GM23338 (cell line): ENCODE measurements around the gene PLCL1. TPM values are rescaled to one million over a fixed set of nuclear protein-coding genes. Genes with fewer than 3 reads are reported as not detected.

Source experiments
- ATAC-seq: fragments of 200-7000 bp; cut with Tn5 transposase; 3 replicates; pipeline ENCODE4 v1.9.1; 2020
- DNase-seq: peaks from one replicate; pipeline ENCODE4 v3.0.0-alpha.2; 2015; ENCODE audit warnings: low spot score
- H2AFZ ChIP-seq: fragments of 200-600 bp; sonication (generic); 2 replicates; pipeline ENCODE4 v1.8.0; 2016; ENCODE audit warnings: antibody characterized with exemption, mild to moderate bottlenecking, moderate library complexity
- H3F3A ChIP-seq: fragments of 200-600 bp; sonication (generic); replicated peaks from 2 replicates; pipeline ENCODE4 v1.8.0; 2017; ENCODE audit warnings: antibody characterized with exemption, mixed run types, low read depth
- H3K27ac ChIP-seq: fragments of 200-600 bp; sonication (generic); 2 replicates; pipeline ENCODE4 v1.6.1; 2016; ENCODE audit warnings: low read depth
- H3K27me3 ChIP-seq: fragments of 200-600 bp; sonication (generic); 2 replicates; pipeline ENCODE4 v1.8.0; 2016; ENCODE audit warnings: mild to moderate bottlenecking, mixed run types, moderate library complexity; ENCODE audit not compliant: insufficient read depth
- H3K36me3 ChIP-seq: fragments of 200-600 bp; sonication (generic); 2 replicates; pipeline ENCODE4 v1.8.0; 2016; ENCODE audit warnings: mild to moderate bottlenecking; ENCODE audit not compliant: insufficient read depth
- H3K4me1 ChIP-seq: fragments of 200-600 bp; sonication (generic); 2 replicates; pipeline ENCODE4 v1.8.0; 2016; ENCODE audit warnings: mild to moderate bottlenecking, moderate library complexity; ENCODE audit not compliant: insufficient read depth
- H3K4me2 ChIP-seq: fragments of 200-600 bp; sonication (generic); 2 replicates; pipeline ENCODE4 v1.7.1; 2017; ENCODE audit warnings: mixed run types
- H3K4me3 ChIP-seq: fragments of 200-600 bp; sonication (generic); 2 replicates; pipeline ENCODE4 v1.6.1; 2016; ENCODE audit warnings: mixed run types
- H3K79me2 ChIP-seq: fragments of 200-600 bp; sonication (generic); replicated peaks from 2 replicates; pipeline ENCODE4 v1.8.0; 2017; ENCODE audit warnings: mild to moderate bottlenecking; ENCODE audit not compliant: insufficient read depth
- H3K9me2 ChIP-seq: fragments of 200-600 bp; sonication (generic); 2 replicates; pipeline ENCODE4 v1.8.0; 2017; ENCODE audit not compliant: insufficient read depth
- H4K20me1 ChIP-seq: fragments of 200-600 bp; sonication (generic); replicated peaks from 2 replicates; pipeline ENCODE4 v1.8.0; 2017; ENCODE audit warnings: mild to moderate bottlenecking; ENCODE audit not compliant: insufficient read depth
- H3K27ac Mint-ChIP-seq: 2 replicates; pipeline ENCODE4 v1.8.0; 2020; ENCODE audit warnings: inconsistent platforms, mild to moderate bottlenecking, moderate library complexity, mixed read lengths
- H3K27me3 Mint-ChIP-seq: 3 replicates; pipeline ENCODE4 v1.8.0; 2022; ENCODE audit warnings: low read depth, mild to moderate bottlenecking, moderate library complexity, mixed read lengths, inconsistent platforms; ENCODE audit not compliant: insufficient read depth, poor library complexity
- H3K36me3 Mint-ChIP-seq: 3 replicates; pipeline ENCODE4 v1.8.0; 2021; ENCODE audit warnings: low read depth, mild to moderate bottlenecking, inconsistent platforms, moderate library complexity, mixed read lengths
- H3K4me1 Mint-ChIP-seq: 3 replicates; pipeline ENCODE4 v1.8.0; 2020; ENCODE audit warnings: mild to moderate bottlenecking, inconsistent platforms, mixed read lengths
- H3K4me3 Mint-ChIP-seq: 3 replicates; pipeline ENCODE4 v1.8.0; 2021; ENCODE audit warnings: moderate library complexity, mild to moderate bottlenecking, inconsistent platforms, mixed read lengths
- H3K9me3 Mint-ChIP-seq: 3 replicates; pipeline ENCODE4 v1.8.0; 2020; ENCODE audit warnings: moderate library complexity, mild to moderate bottlenecking, inconsistent platforms, mixed read lengths
- CREB1 ChIP-seq: fragments of 250-450 bp; sonication (Bioruptor Pico); IDR thresholded peaks from 2 replicates; pipeline ENCODE4 v1.5.0; 2020; ENCODE audit warnings: low read depth, mild to moderate bottlenecking, moderate library complexity
- ETS1 ChIP-seq: IDR thresholded peaks from 2 replicates; pipeline ENCODE4 v1.6.1; 2016; ENCODE audit warnings: antibody characterized with exemption
- EZH2 ChIP-seq: fragments of 200-600 bp; sonication (generic); IDR thresholded peaks from one replicate; pipeline ENCODE4 v1.8.0; 2017; ENCODE audit warnings: antibody characterized with exemption, mild to moderate bottlenecking, low read depth; ENCODE audit not compliant: unreplicated experiment
- EZH2phosphoT487 ChIP-seq: fragments of 200-600 bp; sonication (generic); IDR thresholded peaks from one replicate; pipeline ENCODE4 v1.8.1; 2018; ENCODE audit warnings: antibody characterized with exemption; ENCODE audit not compliant: unreplicated experiment
- JUNB ChIP-seq: IDR thresholded peaks from one replicate; pipeline ENCODE4 v1.6.1; 2016; ENCODE audit warnings: antibody characterized with exemption; ENCODE audit not compliant: unreplicated experiment
- NANOG ChIP-seq: IDR thresholded peaks from 2 replicates; pipeline ENCODE4 v1.6.1; 2016; ENCODE audit warnings: antibody characterized with exemption, borderline replicate concordance
- ZNF331 ChIP-seq: fragments of 250-450 bp; sonication (Bioruptor Pico); IDR thresholded peaks from 2 replicates; pipeline ENCODE4 v1.5.0; 2020; ENCODE audit warnings: low read depth, mild to moderate bottlenecking, moderate library complexity
- ZNF462 ChIP-seq: fragments of 250-450 bp; sonication (Bioruptor Pico); IDR thresholded peaks from 2 replicates; pipeline ENCODE4 v1.5.0; 2020; ENCODE audit warnings: mild to moderate bottlenecking, moderate library complexity
- polyA plus RNA-seq: library from polyadenylated mRNA; unstranded; fragments of >200 nt; fragmentation: Nextera tagmentation; extraction: Ambion mirVana; gene quantifications from 2 replicates; pipeline ENCODE4 v1.2.1, GENCODE V29; 2016
- total RNA-seq: library from RNA; depleted of rRNA; stranded (reverse); fragments of >200 nt; shearing (Covaris generic); gene quantifications from 2 replicates; pipeline ENCODE4 v1.2.3, GENCODE V29; 2014
- TF ChIP-seq, protein P1 (sequence below), 2 experiments: fragments of 200-600 bp in 1 of 2; sonication (generic) in 1 of 2; conservative IDR thresholded peaks; 2 replicates each; pipeline versions ENCODE4 v1.5.1 to v1.6.1; 2016 to 2017; ENCODE audit warnings: antibody characterized with exemption in 2 of 2, low read depth in 2 of 2, mild to moderate bottlenecking in 2 of 2, moderate library complexity in 1 of 2

PLCL1 gene
- total and polyA plus RNA-seq, 2 experiments from 2014 or later = not detected

- Histone ChIP-seq H3F3A (no peaks in the 10 kb centered on the region), H3K27me3 (no peaks in the 10 kb centered on the region), H3K9me2 (0 out of 2 replicates have a peak, but pooled peaks cover 3% of the 10 kb centered on the region), H3K4me3 (no peak overlapping the region), H3K79me2 (no peaks in the 10 kb centered on the region), H4K20me1 (no peaks in the 10 kb centered on the region), H2AFZ (no peak overlapping the region), H3K36me3 (no peaks in the 10 kb centered on the region), H3K4me2 (no peak overlapping the region), H3K4me1 (no peaks in the 10 kb centered on the region), H3K27ac (no peak overlapping the region)
- Mint-ChIP-seq H3K36me3 (no peaks in the 10 kb centered on the region), H3K27ac (no peak overlapping the region), H3K9me3 (no peaks in the 10 kb centered on the region), H3K27me3 (no peaks in the 10 kb centered on the region), H3K4me3 (no peak overlapping the region), H3K4me1 (no peaks in the 10 kb centered on the region)
- DNase-seq (no peak), ATAC-seq (no peak)
- TF ChIP-seq JUNB (no peak), CREB1 (CRISPR knock-in tag) (no peak), EZH2phosphoT487 (no peak), NANOG (no peak), ETS1 (no peak), EZH2 (no peak)
- TF ChIP-seq, protein P1, sequence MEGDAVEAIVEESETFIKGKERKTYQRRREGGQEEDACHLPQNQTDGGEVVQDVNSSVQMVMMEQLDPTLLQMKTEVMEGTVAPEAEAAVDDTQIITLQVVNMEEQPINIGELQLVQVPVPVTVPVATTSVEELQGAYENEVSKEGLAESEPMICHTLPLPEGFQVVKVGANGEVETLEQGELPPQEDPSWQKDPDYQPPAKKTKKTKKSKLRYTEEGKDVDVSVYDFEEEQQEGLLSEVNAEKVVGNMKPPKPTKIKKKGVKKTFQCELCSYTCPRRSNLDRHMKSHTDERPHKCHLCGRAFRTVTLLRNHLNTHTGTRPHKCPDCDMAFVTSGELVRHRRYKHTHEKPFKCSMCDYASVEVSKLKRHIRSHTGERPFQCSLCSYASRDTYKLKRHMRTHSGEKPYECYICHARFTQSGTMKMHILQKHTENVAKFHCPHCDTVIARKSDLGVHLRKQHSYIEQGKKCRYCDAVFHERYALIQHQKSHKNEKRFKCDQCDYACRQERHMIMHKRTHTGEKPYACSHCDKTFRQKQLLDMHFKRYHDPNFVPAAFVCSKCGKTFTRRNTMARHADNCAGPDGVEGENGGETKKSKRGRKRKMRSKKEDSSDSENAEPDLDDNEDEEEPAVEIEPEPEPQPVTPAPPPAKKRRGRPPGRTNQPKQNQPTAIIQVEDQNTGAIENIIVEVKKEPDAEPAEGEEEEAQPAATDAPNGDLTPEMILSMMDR (conservative IDR thresholded peaks at IDR 0.05; ENCODE audit: low read depth in 2 of 2) = no peak
Measured at GRCh38 chr2:197998702-197999101, 194.3 kb downstream of the PLCL1 start.

- Histone ChIP-seq H4K20me1 (no peaks in the 10 kb centered on the region), H3K4me3 (no peak overlapping the region), H3K36me3 (no peaks in the 10 kb centered on the region), H3K27ac (no peak overlapping the region), H3K79me2 (no peaks in the 10 kb centered on the region), H3F3A (no peaks in the 10 kb centered on the region), H3K9me2 (0 out of 2 replicates have a peak, but pooled peaks cover 3% of the 10 kb centered on the region), H3K27me3 (no peaks in the 10 kb centered on the region), H3K4me2 (no peak overlapping the region), H2AFZ (no peak overlapping the region), H3K4me1 (no peaks in the 10 kb centered on the region)
- DNase-seq (no peak), ATAC-seq (no peak)
- Mint-ChIP-seq H3K36me3 (no peaks in the 10 kb centered on the region), H3K27ac (no peak overlapping the region), H3K27me3 (no peaks in the 10 kb centered on the region), H3K4me3 (no peak overlapping the region), H3K4me1 (no peaks in the 10 kb centered on the region), H3K9me3 (no peaks in the 10 kb centered on the region)
- no peak for TF ChIP-seq JUNB
- TF ChIP-seq, protein P1 (conservative IDR thresholded peaks at IDR 0.05; ENCODE audit: low read depth in 2 of 2) = no peak
- TF ChIP-seq ZNF331 (CRISPR knock-in tag) = no peak
- no peak for TF ChIP-seq ZNF462 (CRISPR knock-in tag)
- TF ChIP-seq ETS1 = no peak
Measured at GRCh38 chr2:198000417-198000816, 196.0 kb downstream of the PLCL1 start.
